A673 (cell line): ENCODE data around the gene PPP2R5C. TPM values are rescaled to one million over a fixed set of nuclear protein-coding genes. Genes with fewer than 3 reads are reported as not detected.

Source experiments
- BruUV-seq: library from RNA; stranded (reverse); fragments of 400-500 nt; replicated peaks from 2 replicates; lab custom pipeline; 2021; lab: Mats Ljungman, UMichigan
- CTCF ChIA-PET: fragments of 300-600 bp; sonication (Branson Sonifier 250); formaldehyde crosslinking; loops from one replicate; lab custom pipeline; 2022; ENCODE audit warnings: antibody characterized with exemption; lab: Charles Lee
- POLR2A ChIA-PET: fragments of 300-600 bp; sonication (Branson Sonifier 250); formaldehyde crosslinking; loops from one replicate; lab custom pipeline; 2022; ENCODE audit warnings: antibody characterized with exemption; ENCODE audit not compliant: low non-redundant PET; lab: Charles Lee
- DNase-seq: peaks from one replicate; pipeline ENCODE4 v3.0.0-alpha.2; 2015; ENCODE audit warnings: low spot score
- H3K27ac ChIP-seq: fragments of 200-600 bp; sonication (generic); 2 replicates; pipeline ENCODE4 v1.5.1; 2016; ENCODE audit warnings: mixed run types, low read depth, mild to moderate bottlenecking, mixed read lengths, antibody characterized with exemption, low read length; ENCODE audit not compliant: poor library complexity, severe bottlenecking
- H3K27me3 ChIP-seq: fragments of 200-600 bp; sonication (generic); replicated peaks from 2 replicates; pipeline ENCODE4 v1.6.1; 2017; ENCODE audit warnings: mixed run types, low read depth, mild to moderate bottlenecking, mixed read lengths, antibody characterized with exemption, low read length; ENCODE audit not compliant: insufficient read depth, poor library complexity
- H3K36me3 ChIP-seq: fragments of 200-600 bp; sonication (generic); 2 replicates; pipeline ENCODE4 v1.6.1; 2016; ENCODE audit warnings: mixed run types, mild to moderate bottlenecking, mixed read lengths, antibody characterized with exemption, low read length; ENCODE audit not compliant: insufficient read depth, poor library complexity, severe bottlenecking
- H3K4me1 ChIP-seq: fragments of 200-600 bp; sonication (generic); 2 replicates; pipeline ENCODE4 v1.6.1; 2017; ENCODE audit warnings: mixed run types, mild to moderate bottlenecking, mixed read lengths, antibody characterized with exemption, low read length; ENCODE audit not compliant: insufficient read depth, poor library complexity, severe bottlenecking
- H3K4me3 ChIP-seq: fragments of 200-600 bp; sonication (generic); 2 replicates; pipeline ENCODE4 v1.5.1; 2016; ENCODE audit warnings: low read depth, mixed run types, mild to moderate bottlenecking, mixed read lengths, low read length; ENCODE audit not compliant: poor library complexity, severe bottlenecking
- H3K9me3 ChIP-seq: fragments of 200-600 bp; sonication (generic); 2 replicates; pipeline ENCODE4 v1.6.1; 2016; ENCODE audit warnings: mixed run types, low read depth, mild to moderate bottlenecking, mixed read lengths, antibody characterized with exemption, low read length; ENCODE audit not compliant: poor library complexity, severe bottlenecking
- EZH2 ChIP-seq: fragments of 200-600 bp; sonication (generic); IDR thresholded peaks from 2 replicates; pipeline ENCODE4 v1.6.1; 2017; ENCODE audit warnings: borderline replicate concordance, low read depth, mild to moderate bottlenecking, mixed read lengths, antibody characterized with exemption, low read length; ENCODE audit not compliant: poor library complexity, severe bottlenecking
- intact Hi-C: fragments of 100-400 bp; cut with micrococcal nuclease; formaldehyde crosslinking; loops from one replicate; pipeline ENCODE4 v1.10.0; 2022; ENCODE audit not compliant: unreplicated experiment
- total RNA-seq: library from RNA; stranded (reverse); gene quantifications from 2 replicates; pipeline ENCODE4 v1.2.3, GENCODE V29; 2021
- TF ChIP-seq, protein P1 (sequence below): fragments of 300-800, 200-600 bp; sonication (generic); conservative IDR thresholded peaks from 2 replicates; pipeline ENCODE4 v1.5.1; 2017; ENCODE audit warnings: low read depth, mild to moderate bottlenecking, antibody characterized with exemption, low read length, moderate library complexity, mixed read lengths

The PPP2R5C gene
- total RNA-seq, 1 experiment from 2014 or later = 113 TPM

DNA sequence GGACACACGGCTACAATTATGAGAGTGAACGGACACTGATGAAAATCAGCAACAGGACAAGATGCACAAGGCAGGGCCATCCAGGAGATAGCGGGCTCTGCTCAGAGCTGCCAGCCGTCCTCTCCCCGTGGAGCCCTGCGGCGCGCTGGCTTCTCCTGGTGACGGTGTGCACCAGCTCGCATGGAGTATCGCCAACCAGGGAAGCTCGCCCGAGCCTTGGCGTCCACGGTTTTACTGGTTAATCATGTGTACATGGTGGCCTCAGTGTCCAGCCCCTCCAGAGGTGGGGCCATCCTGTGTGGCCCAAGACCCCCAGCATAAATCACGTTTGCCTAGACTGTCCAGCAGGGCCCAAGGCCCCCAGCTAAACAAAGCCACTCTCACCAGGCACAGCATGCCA lies 171.7 kb downstream of the PPP2R5C start:
- ChIA-PET CTCF (interaction anchor here (0.7 kb wide), 1 partner anchor 25 kb away, joined by 3 read pairs; no protein-coding TSS in a partner anchor), POLR2A (no interaction called here)
- Histone ChIP-seq H3K9me3 (no peaks in the 10 kb centered on the region), H3K4me1 (no peaks in the 10 kb centered on the region), H3K4me3 (no peak overlapping the region), H3K36me3 (no peaks in the 10 kb centered on the region), H3K27me3 (no peaks in the 10 kb centered on the region), H3K27ac (no peak overlapping the region)
- BruUV-seq = no TSS peak
- TF ChIP-seq, protein P1, sequence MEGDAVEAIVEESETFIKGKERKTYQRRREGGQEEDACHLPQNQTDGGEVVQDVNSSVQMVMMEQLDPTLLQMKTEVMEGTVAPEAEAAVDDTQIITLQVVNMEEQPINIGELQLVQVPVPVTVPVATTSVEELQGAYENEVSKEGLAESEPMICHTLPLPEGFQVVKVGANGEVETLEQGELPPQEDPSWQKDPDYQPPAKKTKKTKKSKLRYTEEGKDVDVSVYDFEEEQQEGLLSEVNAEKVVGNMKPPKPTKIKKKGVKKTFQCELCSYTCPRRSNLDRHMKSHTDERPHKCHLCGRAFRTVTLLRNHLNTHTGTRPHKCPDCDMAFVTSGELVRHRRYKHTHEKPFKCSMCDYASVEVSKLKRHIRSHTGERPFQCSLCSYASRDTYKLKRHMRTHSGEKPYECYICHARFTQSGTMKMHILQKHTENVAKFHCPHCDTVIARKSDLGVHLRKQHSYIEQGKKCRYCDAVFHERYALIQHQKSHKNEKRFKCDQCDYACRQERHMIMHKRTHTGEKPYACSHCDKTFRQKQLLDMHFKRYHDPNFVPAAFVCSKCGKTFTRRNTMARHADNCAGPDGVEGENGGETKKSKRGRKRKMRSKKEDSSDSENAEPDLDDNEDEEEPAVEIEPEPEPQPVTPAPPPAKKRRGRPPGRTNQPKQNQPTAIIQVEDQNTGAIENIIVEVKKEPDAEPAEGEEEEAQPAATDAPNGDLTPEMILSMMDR = no peak
- no peak for TF ChIP-seq EZH2
- DNase-seq = no peak
- intact Hi-C loops = no loop called here

DNA sequence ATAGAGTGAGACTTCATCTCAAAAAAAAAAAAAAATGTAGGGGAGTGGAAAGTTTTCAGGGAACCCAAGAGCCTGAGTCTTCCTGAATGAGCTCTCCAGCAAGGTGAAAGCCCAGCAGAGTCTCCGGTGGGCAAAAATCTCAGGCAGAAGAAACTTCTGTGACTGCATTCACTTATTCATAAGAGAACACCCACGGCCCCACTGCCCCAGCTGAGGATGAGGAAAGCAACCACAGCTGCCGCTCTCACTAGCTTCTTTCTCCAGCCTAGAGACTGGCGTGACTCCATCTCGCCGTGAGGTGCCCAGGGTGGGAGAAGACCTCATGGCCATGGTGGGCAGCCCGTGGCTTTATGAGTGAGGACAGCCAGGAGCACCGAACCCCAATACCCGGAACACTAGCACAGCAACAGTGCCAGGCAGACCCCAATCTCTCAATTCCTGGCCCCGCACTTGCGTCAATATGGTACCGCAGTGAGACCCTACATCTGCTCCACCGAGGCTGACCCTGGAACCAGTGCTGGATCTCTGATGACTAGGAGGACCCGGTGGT lies 173.2 kb downstream of the PPP2R5C start:
- ChIA-PET CTCF (no interaction called here), POLR2A (no interaction called here)
- H3K27me3 ChIP-seq = no peaks in the 10 kb centered on the region
- TF ChIP-seq, protein P1 = no peak
- no peak for TF ChIP-seq EZH2
- intact Hi-C loops = no loop called here
- no TSS peak for BruUV-seq
- no peak overlapping the region for H3K27ac ChIP-seq
- no peaks in the 10 kb centered on the region for H3K4me1 ChIP-seq
- DNase-seq = no peak
- H3K9me3 ChIP-seq = no peaks in the 10 kb centered on the region
- H3K36me3 ChIP-seq = no peaks in the 10 kb centered on the region
- H3K4me3 ChIP-seq = no peak overlapping the region

DNA sequence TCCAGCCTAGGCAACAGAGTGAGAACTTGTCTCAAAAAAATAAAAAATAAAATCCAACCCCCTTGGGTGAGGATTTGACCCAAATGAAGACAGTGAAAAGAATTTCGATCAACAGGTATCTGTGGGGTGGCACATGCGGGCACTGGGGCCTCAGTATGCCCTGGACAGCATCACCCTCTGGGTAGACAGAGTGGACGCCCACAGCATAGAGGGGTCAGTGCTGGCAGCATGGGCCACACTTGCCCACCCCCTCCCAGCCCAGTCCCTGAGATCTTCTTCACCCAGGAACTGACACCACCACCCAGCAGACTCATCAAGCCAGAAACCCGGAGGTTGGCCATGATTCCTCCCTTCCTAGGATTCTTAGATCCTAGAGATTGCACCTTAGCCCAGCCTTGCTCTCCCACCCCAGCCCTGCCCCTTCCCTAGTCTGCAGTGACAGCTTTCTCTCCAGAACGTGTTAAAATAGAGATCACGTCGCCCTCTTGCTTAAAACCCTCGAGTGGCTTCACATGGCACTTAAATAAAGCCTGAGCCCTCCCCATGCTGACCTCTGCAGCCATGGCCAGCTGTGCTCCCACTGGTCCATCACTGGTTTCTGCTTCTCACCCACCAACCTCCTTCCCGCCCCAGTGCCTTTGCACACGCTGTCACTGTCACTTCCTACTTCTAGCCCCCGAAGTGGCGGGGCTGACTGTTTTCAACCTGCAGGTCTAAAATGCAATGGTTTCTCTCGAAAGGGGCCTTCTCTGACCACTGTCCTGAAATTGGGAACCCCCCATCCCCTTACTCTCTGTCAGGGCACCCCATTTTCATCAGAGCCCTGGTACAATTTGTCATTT lies 176.6 kb downstream of the PPP2R5C start:
- no peak for TF ChIP-seq EZH2
- TF ChIP-seq, protein P1 = no peak
- ChIA-PET CTCF (no interaction called here), POLR2A (no interaction called here)
- Histone ChIP-seq H3K9me3 (no peaks in the 10 kb centered on the region), H3K4me1 (no peaks in the 10 kb centered on the region), H3K27ac (no peak overlapping the region), H3K36me3 (no peaks in the 10 kb centered on the region), H3K4me3 (no peak overlapping the region), H3K27me3 (no peaks in the 10 kb centered on the region)
- intact Hi-C loops = no loop called here
- BruUV-seq = no TSS peak
- DNase-seq = no peak
